Measurements from ENCODE around the gene ZNF555. TPM values are rescaled to one million over a fixed set of nuclear protein-coding genes. Genes with fewer than 3 reads are reported as not detected.

The ZNF555 gene
- total and polyA plus RNA-seq, 10 of the 15 experiments (the other 5 are each of a cell fraction or from before 2014, with no cell fraction given), result 0.58 to 1.9 (median 1.2) TPM

- TF ChIP-seq CUX1 (IDR thresholded peaks at IDR 0.05; ENCODE audit: insufficient replicate concordance, low read depth, low read length) (no peak), NBN (IDR thresholded peaks at IDR 0.05) (no peak), MEF2B (IDR thresholded peaks at IDR 0.05; ENCODE audit: partially characterized antibody, poor library complexity, severe bottlenecking) (no peak), HDGF (IDR thresholded peaks at IDR 0.05) (no peak), SREBF1 (IDR thresholded peaks at IDR 0.05; ENCODE audit: low read length) (no peak), SIX5 (IDR thresholded peaks at IDR 0.05; ENCODE audit: low read depth, low read length, severe bottlenecking) (no peak), ZNF274 (IDR thresholded peaks at IDR 0.05; ENCODE audit: insufficient read depth, insufficient read length) (no peak), BMI1 (IDR thresholded peaks at IDR 0.05; ENCODE audit: borderline replicate concordance) (no peak), CHD1 (IDR thresholded peaks at IDR 0.05; ENCODE audit: low read depth, low read length) (no peak), POLR2AphosphoS5 (IDR thresholded peaks at IDR 0.05; ENCODE audit: low read length) (no peak)
Observed at GRCh38 chr19:2809387-2810140, 31.7 kb upstream of the ZNF555 start (continued).
